Common myeloid progenitor, CD34-positive (primary cell): ENCODE results near the gene CSNK2A1. TPM values are rescaled to one million over a fixed set of nuclear protein-coding genes. Genes with fewer than 3 reads are reported as not detected.

ENCODE experiments used
- CTCF ChIA-PET: fragments of 350-600 bp; sonication (Branson Sonifier 250); formaldehyde crosslinking; loops from one replicate; lab custom pipeline; 2021; ENCODE audit warnings: antibody characterized with exemption; lab: Charles Lee
- POLR2A ChIA-PET: fragments of 350-600 bp; sonication (Branson Sonifier 250); formaldehyde crosslinking; loops from one replicate; lab custom pipeline; 2021; ENCODE audit warnings: antibody characterized with exemption; lab: Charles Lee
- DNase-seq, 3 donors: peaks; one replicate each; pipeline versions ENCODE4 v3.0.0 to v3.0.0-alpha.2; 2013
- H3K27ac ChIP-seq, 2 experiments: 1 replicate in 1 of 2; 2 replicates in 1 of 2; pipeline ENCODE4 v1.7.0; 2013; ENCODE audit warnings: inconsistent platforms in 2 of 2, low read length in 2 of 2, mild to moderate bottlenecking in 2 of 2, low read depth in 1 of 2, moderate library complexity in 1 of 2; ENCODE audit not compliant: severe bottlenecking in 2 of 2, insufficient read depth in 1 of 2, poor library complexity in 1 of 2
- H3K27me3 ChIP-seq, 5 experiments: replicated peaks in 2 of 5; 1 replicate in 3 of 5; 2 replicates in 2 of 5; pipeline versions ENCODE4 v1.6.1 to v1.7.0; 2013; ENCODE audit warnings: low read length in 4 of 5, mild to moderate bottlenecking in 2 of 5, moderate library complexity in 2 of 5, inconsistent platforms in 1 of 5; ENCODE audit not compliant: insufficient read depth in 5 of 5, control insufficient read depth in 4 of 5
- H3K36me3 ChIP-seq, 4 experiments: 1 replicate in 2 of 4; 2 replicates in 2 of 4; pipeline versions ENCODE4 v1.6.1 to v1.7.0; 2013; ENCODE audit warnings: low read length in 3 of 4, control low read depth in 1 of 4, mild to moderate bottlenecking in 1 of 4; ENCODE audit not compliant: control insufficient read depth in 4 of 4, insufficient read depth in 4 of 4
- H3K4me1 ChIP-seq, 4 experiments: 1 replicate in 3 of 4; 2 replicates in 1 of 4; pipeline versions ENCODE4 v1.6.1 to v1.7.1; 2013; ENCODE audit warnings: low read length in 3 of 4, mild to moderate bottlenecking in 3 of 4, control low read depth in 1 of 4, inconsistent platforms in 1 of 4, moderate library complexity in 1 of 4; ENCODE audit not compliant: control insufficient read depth in 4 of 4, insufficient read depth in 4 of 4; ENCODE audit errors: control extremely low read depth in 1 of 4
- H3K4me3 ChIP-seq, 7 experiments: 1 replicate in 4 of 7; 2 replicates in 3 of 7; pipeline versions ENCODE4 v1.5.1 to v1.7.0; 2013; ENCODE audit warnings: mild to moderate bottlenecking in 7 of 7, low read length in 6 of 7, moderate library complexity in 6 of 7, inconsistent platforms in 2 of 7, low read depth in 2 of 7, control low read depth in 1 of 7; ENCODE audit not compliant: insufficient read depth in 4 of 7, control insufficient read depth in 1 of 7; ENCODE audit errors: extremely low read depth in 1 of 7
- H3K9me3 ChIP-seq, 5 experiments: 1 replicate in 4 of 5; 2 replicates in 1 of 5; pipeline versions ENCODE4 v1.6.1 to v1.7.1; 2013; ENCODE audit warnings: low read length in 4 of 5, mild to moderate bottlenecking in 2 of 5, inconsistent platforms in 1 of 5, low read depth in 1 of 5, moderate library complexity in 1 of 5; ENCODE audit not compliant: control insufficient read depth in 4 of 5, insufficient read depth in 2 of 5; ENCODE audit errors: control extremely low read depth in 1 of 5
- WGBS: methylation state at CpG from one replicate; pipeline ENCODE4 v1.1.5; 2013; ENCODE audit not compliant: insufficient coverage; 5-methylcytosine and 5-hydroxymethylcytosine counted together
- polyA plus RNA-seq: library from polyadenylated mRNA; unstranded; fragments of 120-200 nt; gene quantifications from one replicate; pipeline ENCODE4 v1.2.1, GENCODE V29; 2013

Gene CSNK2A1
- 85.1 TPM for polyA plus RNA-seq

- no peaks in the 10 kb centered on the region for H3K27me3 ChIP-seq
- peaks cover 9 to 37% (median 16%) of the 10 kb centered on the region in 4 experiments for H3K4me1 ChIP-seq
- CTCF ChIA-PET = interaction anchor here (0.9 to 4.1 kb wide), 10 partner anchors 7 to 185 kb away, joined by 3 to 20 read pairs (median 3); no protein-coding TSS in a partner anchor
- H3K9me3 ChIP-seq = no peaks in the 10 kb centered on the region
- POLR2A ChIA-PET = interaction anchor here (0.8 to 1.3 kb wide), 2 partner anchors 12 to 117 kb away, joined by 3 read pairs; no protein-coding TSS in a partner anchor
- WGBS = 0% methylated on average over 23 of the region's 44 CpGs
- peak within 1 kb of the TSS; percentile 69 to 94 (median 87) for H3K4me3 ChIP-seq
- DNase-seq = peak; percentile 97 to 98 (median 97)
- H3K27ac ChIP-seq = peak within 1 kb of the TSS; percentile 97 to 99
- peaks cover 0 to 16% (median 1%) of the 10 kb centered on the region in 4 experiments for H3K36me3 ChIP-seq
Measured at GRCh38 chr20:543369-544152, at the start of gene CSNK2A1. Gene CSNK2A1 (minus strand): TSS chr20:543790. CDS start chr20:508551, 35,239 bp downstream.

GRCh38 chr20:592506-592905 lies 48.9 kb upstream of the CSNK2A1 start:
- POLR2A ChIA-PET = no interaction called here
- H3K9me3 ChIP-seq = no peaks in the 10 kb centered on the region
- no peaks in the 10 kb centered on the region for H3K36me3 ChIP-seq
- H3K27me3 ChIP-seq = no peaks in the 10 kb centered on the region
- H3K4me3 ChIP-seq = no peak overlapping the region
- no peak overlapping the region for H3K27ac ChIP-seq
- CTCF ChIA-PET = no interaction called here
- WGBS = 100% methylated on average over 5 of the region's 7 CpGs
- DNase-seq = no peak
- H3K4me1 ChIP-seq = peaks cover 2 to 29% (median 10%) of the 10 kb centered on the region in 4 experiments

GRCh38 chr20:591941-592340 lies 48.4 kb upstream of the CSNK2A1 start:
- WGBS = 100% methylated on average over 4 of the region's 5 CpGs
- CTCF ChIA-PET = interaction anchor here (1.2 kb wide), 1 partner anchor 137 kb away, joined by 3 read pairs; no protein-coding TSS in a partner anchor
- Histone ChIP-seq H3K36me3 (no peaks in the 10 kb centered on the region), H3K4me3 (no peak overlapping the region), H3K4me1 (peaks cover 2 to 29% (median 10%) of the 10 kb centered on the region in 4 experiments), H3K9me3 (no peaks in the 10 kb centered on the region), H3K27me3 (no peaks in the 10 kb centered on the region), H3K27ac (no peak overlapping the region)
- DNase-seq = no peak
- POLR2A ChIA-PET = no interaction called here

- H3K9me3 ChIP-seq = no peaks in the 10 kb centered on the region
- DNase-seq = peak; percentile 25 to 66 (median 63)
- 98% methylated on average over 9 of the region's 10 CpGs for WGBS
- H3K27ac ChIP-seq = no peak overlapping the region
- H3K4me3 ChIP-seq = no peak overlapping the region
- H3K4me1 ChIP-seq = peaks cover 2 to 20% (median 6%) of the 10 kb centered on the region in 4 experiments
- H3K27me3 ChIP-seq = no peaks in the 10 kb centered on the region
- H3K36me3 ChIP-seq = no peaks in the 10 kb centered on the region
- ChIA-PET CTCF (interaction anchor here (0.7 to 1.7 kb wide), 5 partner anchors 12 to 56 kb away, joined by 3 to 8 read pairs (median 3); no protein-coding TSS in a partner anchor), POLR2A (no interaction called here)
Measured at GRCh38 chr20:588932-589672, 45.5 kb upstream of the CSNK2A1 start.

GRCh38 chr20:588476-588875 lies 44.9 kb upstream of the CSNK2A1 start:
- H3K4me3 ChIP-seq = no peak overlapping the region
- no peaks in the 10 kb centered on the region for H3K36me3 ChIP-seq
- H3K4me1 ChIP-seq = peaks cover 2 to 20% (median 6%) of the 10 kb centered on the region in 4 experiments
- no peaks in the 10 kb centered on the region for H3K27me3 ChIP-seq
- no peak for DNase-seq
- ChIA-PET CTCF (interaction anchor here (2.3 kb wide), 1 partner anchor 26 kb away, joined by 9 read pairs; no protein-coding TSS in a partner anchor), POLR2A (no interaction called here)
- H3K9me3 ChIP-seq = no peaks in the 10 kb centered on the region
- no peak overlapping the region for H3K27ac ChIP-seq
- WGBS = 100% methylated on average over 1 of the region's 3 CpGs

GRCh38 chr20:584971-585301 lies 41.3 kb upstream of the CSNK2A1 start:
- ChIA-PET CTCF (interaction anchor here (0.7 to 2.1 kb wide), 6 partner anchors 12 to 371 kb away, joined by 3 to 8 read pairs (median 5); no protein-coding TSS in a partner anchor), POLR2A (no interaction called here)
- no peaks in the 10 kb centered on the region for H3K36me3 ChIP-seq
- H3K4me3 ChIP-seq = no peak overlapping the region
- H3K27ac ChIP-seq = no peak overlapping the region
- no peak for DNase-seq
- H3K4me1 ChIP-seq = peaks cover 3 to 33% (median 9%) of the 10 kb centered on the region in 4 experiments
- no peaks in the 10 kb centered on the region for H3K27me3 ChIP-seq
- no peaks in the 10 kb centered on the region for H3K9me3 ChIP-seq
- 98% methylated on average over 6 of the region's 7 CpGs for WGBS
